Left cardiac atrium (tissue), 4 donors: ENCODE results near the gene EHMT1. TPM values are rescaled to one million over a fixed set of nuclear protein-coding genes. Genes with fewer than 3 reads are reported as not detected.
"Not testable (repeated sequence)": the region's sequence is repeated elsewhere in the genome, so short reads cannot be mapped to it uniquely, and the experiment has no call there.

Source experiments
- ATAC-seq, 2 donors: fragments of 200-7000 bp; cut with Tn5 transposase; one replicate each; pipeline ENCODE4 v1.9.1; 2020; ENCODE audit warnings: mild to moderate bottlenecking in 2 of 2, moderate library complexity in 2 of 2
- DNase-seq: peaks from one replicate; pipeline ENCODE4 v3.0.0-alpha.2; 2020
- intact Hi-C, 2 donors: fragments of 100-400 bp; cut with DNase I; formaldehyde crosslinking; loops; one replicate each; pipeline versions ENCODE4 v1.14.1 to v1.15.1; 2022 to 2023
- total RNA-seq, 2 donors: library from RNA; stranded (reverse); fragmentation: NEBNext Ultra II Directional; extraction: Animal tissue kit (Norgen Biotek cat#: 25700); gene quantifications; one replicate each; pipeline ENCODE4 v1.2.1, GENCODE V29; 2021
- donor health status: DM: no; HTN: yes; CAD: no.
- donor health status: DM: no; HTN: yes; CAD: no; lungs with severe emphysema.
- donor health status: DM: yes; HTN: yes; CAD: no.
- donor health status: Dilated cardiomyopathy.

Gene EHMT1
- total RNA-seq, 2 donors from 2014 or later = 31.9 to 38.1 TPM

DNA sequence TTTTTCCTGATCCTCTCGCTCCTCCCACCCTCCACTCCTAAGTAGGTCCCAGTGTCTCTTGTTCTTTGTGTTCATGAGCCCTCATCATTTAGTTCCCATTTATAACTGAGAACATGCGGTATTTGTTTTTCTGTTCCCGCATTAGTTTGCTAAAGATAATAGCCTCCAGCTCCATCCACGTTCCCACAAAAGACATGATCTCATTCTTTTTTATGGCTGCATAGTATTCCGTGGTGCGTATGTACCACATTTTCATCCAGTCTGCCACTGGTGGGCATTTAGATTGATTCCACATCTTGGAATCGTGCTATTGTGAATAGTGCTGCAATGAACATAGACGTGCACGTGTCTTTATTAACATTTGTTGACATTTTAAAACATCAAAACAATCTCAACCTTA is 224.6 kb downstream of the EHMT1 start:
- intact Hi-C loops = no loop called here
- ATAC-seq (no peak), DNase-seq (no peak)

DNA sequence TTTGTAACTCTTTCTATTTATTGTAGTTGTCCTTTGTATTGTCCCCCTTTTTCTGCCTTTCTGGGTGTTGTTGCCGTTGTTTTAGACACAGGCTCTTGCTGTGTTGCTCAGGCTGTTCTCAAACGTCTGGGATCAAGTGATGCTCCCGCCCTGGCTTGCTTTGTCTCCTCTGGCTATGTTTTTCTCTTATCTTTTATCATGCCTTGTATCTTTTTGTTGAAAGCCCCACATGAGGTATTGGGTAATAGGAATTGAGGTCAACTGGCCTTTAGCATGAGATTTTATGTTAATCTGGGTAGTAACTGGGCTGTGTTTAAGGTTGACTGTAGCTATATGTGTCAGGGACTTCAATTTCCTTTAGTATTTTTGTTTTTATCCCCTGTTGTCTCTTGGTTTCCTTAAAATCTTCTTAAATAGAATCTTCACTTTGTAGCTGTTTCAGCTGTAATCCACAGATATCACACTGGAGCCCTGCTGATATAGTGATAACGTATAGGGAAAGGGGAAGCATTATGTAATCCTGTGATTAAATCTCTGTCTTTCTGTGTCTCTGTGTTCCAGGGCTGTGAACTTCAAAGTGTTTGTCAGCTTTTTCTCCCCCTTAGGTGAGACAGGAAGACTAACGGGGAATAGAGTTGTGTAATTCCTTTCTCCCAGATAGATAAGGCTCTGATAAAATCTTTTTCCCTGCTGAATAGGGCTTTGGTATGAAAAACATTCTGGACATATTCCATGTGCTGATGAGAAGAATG is 232.9 kb downstream of the EHMT1 start:
- intact Hi-C loops = no loop called here
- ATAC-seq (no peak), DNase-seq (no peak)

DNA sequence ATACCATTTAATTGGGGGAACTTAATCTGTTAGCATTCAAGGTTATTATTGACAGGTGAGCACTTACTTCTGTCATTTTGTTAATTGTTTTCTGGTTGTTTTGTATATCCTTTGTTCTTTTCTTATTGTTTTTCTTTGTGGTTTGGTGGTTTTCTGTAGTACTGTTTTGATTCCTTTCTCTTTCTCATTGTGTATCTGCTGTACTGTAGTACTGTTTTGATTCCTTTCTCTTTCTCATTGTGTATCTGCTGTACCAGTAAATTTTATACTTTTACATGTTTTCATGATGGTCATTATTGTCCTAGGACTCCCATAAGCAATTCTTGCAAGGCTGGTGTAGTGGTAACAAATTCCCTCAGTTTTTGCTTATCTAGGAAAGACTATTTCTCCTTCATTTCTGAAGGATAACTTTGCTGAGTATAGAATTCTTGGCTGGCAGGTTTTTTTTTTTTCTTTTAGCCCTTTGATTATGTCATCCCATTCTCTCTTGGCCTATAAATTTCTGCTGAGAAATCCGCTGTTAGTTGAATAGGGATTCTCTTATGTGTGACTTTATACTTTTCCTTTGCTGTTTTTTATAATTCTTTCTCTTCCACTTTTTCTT is 234.7 kb downstream of the EHMT1 start:
- ATAC-seq = no peak
- intact Hi-C loops = no loop called here
- no peak for DNase-seq

DNA sequence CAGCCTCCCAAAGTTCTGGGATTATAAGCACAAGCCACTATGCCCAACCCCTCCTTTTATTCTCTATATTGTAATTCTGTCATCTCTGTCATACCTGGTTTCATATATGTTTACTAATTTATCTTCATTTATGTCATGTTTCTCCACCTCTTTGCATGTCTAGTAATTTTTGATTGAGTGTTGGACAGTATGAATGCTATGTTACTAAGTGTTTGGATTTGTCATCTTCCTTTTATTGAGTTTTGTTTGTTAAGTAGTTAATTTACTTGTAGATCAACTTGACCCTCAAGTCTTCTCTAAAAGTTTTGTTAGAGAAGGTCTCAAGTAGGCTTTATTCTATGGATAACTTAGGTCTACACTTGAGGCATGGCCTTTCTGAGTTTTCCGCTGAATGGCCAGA is 241.6 kb downstream of the EHMT1 start:
- intact Hi-C loops = no loop called here
- ATAC-seq (no peak), DNase-seq (no peak)

DNA sequence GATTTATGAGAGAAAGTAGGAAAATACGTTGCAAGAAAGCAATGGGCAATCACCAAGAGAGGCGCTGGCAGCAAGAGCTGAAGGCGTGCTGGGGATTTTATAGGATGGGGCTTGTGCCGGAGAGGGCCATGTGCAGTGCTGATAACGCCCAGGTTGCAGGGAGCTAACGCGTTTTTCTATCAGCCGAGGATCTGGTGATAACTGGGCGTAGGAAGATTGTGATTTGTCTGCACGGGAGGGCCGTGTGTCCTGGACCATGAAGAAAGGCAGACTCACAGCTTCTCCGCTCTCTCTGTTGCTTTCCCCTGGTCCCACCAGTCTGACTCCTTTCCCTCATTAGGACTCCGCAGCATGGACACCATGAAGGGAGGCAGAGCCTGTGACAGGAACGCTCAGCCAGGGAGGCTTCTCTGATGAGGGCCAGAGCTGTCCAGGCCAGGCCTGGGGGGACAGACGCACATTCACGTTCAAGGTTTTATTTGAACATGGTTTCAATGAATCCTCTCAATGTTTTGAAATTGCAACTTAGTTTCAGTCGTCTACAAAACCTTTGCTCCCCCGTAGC is 246.9 kb downstream of the EHMT1 start:
- intact Hi-C loops = no loop called here
- ATAC-seq (no peak), DNase-seq (no peak)

DNA sequence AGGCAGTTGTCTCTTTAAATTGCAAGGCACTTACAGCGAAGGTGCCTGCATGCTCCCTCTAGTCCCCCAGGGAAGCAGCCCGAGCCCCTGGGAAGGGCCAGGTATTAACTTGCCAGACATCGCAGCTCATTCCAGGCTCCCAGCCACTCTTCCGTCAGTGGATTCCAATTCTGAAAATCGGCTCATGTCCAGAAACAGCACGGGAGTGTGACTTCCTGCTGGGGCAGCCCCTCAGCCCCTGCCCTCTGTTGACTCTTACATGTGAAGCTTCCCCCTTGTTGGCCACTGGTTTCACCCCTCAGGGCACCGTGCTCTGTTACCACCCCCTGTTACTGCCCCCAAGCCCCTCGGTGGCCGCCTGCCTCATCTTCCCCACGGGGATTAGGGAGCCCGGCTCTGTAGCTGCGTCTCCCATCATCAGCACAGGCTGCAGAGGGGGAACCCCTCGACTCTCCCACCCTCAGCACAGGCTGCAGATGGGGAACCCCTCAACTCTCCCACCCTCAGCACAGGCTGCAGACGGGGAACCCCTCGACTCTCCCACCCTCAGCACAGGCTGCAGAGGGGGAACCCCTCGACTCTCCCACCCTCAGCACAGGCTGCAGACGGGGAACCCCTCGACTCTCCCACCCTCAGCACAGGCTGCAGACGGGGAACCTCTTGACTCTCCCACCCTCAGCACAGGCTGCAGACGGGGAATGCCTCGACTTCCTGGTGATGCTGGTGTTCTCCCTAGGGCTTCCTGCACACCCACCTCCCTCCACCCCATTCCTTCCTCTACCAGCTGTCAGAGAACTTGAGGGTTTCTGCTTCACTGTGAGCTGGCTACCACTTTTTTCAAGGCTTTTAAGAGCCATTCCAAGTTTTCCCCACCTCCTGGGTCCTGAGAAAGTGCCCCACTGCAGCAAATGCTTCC is 247.7 kb downstream of the EHMT1 start:
- no peak for ATAC-seq
- intact Hi-C loops = no loop called here
- DNase-seq = no peak

DNA sequence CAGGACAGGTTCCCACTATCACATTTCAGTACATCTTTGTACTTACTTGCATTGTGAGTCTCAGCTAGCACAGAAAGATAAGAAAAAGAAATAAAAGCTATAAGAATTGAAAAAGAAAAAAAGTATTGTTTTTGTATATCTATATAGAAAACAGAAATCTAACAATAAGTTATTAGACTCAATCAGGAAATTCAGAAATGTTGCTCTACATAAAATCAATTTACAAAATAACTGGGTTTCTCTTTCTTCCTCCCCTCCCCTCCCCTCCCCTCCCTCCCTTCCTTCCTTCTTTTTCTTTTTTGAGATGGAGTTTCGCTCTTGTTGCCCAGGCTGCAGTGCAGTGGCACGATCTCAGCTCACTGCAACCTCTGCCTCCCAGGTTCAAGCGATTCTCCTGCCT is 251.6 kb downstream of the EHMT1 start:
- DNase-seq (no peak), ATAC-seq (no peak)
- intact Hi-C loops = no loop called here

DNA sequence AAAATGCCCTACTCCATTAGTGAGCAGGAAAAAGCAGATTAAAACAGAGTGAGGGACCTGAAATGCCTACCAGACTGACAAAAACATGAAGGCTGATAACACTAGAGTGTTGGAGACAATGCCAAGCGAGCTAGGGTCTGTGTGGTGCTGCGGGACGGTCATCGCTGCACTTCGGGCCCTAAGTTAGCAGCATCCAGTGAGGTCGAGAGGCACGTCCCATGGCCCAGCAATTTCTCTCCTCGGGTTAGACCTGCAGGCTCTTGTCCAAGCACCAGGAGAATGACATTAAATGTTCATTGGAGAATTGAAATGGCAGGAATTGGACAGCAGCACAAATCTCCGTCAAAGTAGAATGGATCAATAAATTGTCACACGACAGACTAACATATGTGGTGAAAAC is 253.5 kb downstream of the EHMT1 start:
- DNase-seq = no peak
- ATAC-seq = no peak

DNA sequence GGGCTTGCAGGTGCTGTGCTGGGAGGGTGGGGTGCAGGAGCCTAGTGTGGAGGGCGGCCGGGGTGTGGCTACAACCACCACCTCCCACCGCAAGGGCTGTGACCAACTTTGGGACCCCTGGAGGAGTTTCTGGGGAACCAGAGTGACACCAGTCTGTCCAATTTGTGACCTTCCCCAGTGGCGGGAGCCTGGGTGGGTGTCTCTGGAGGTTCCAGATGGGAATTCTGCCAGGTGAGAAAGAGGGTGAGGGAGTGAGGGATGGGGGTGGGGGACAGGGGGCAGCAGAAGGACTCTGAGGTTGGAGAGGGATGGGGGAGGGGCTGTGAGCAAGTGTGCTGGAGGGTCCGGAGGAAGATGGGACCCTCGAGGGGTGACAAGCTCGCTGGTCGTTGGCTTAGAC is 254.6 kb downstream of the EHMT1 start:
- intact Hi-C loops = no loop called here
- DNase-seq (no peak), ATAC-seq (no peak)

More for the DNA sequence above, 253.5 kb downstream of the EHMT1 start:
- intact Hi-C loops = no loop called here

DNA sequence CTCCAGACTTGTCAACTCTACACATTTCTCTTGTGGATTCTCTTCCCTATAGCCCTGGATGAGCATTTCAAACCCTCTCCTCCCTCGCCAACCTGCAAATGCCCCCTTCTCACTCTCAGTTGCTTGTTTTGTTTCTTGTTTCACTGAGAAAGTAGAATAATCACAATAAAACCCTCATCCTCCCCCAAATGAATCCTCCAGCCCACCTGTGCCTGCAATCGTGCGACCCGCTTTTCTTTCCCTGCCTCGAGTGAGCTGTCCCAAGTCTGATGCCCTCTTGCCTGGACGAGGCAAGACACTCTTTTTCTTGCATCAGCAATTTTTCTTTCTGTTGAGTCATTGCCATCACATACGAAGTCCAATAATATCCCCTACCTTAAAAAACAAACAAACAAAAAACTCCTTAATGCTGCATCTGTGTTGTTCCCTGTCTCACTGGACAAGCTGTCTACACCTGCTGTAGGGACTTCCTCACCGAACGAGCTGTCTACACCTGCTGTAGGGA is 255.1 kb downstream of the EHMT1 start:
- intact Hi-C loops = no loop called here
- no peak for DNase-seq
- ATAC-seq = no peak

DNA sequence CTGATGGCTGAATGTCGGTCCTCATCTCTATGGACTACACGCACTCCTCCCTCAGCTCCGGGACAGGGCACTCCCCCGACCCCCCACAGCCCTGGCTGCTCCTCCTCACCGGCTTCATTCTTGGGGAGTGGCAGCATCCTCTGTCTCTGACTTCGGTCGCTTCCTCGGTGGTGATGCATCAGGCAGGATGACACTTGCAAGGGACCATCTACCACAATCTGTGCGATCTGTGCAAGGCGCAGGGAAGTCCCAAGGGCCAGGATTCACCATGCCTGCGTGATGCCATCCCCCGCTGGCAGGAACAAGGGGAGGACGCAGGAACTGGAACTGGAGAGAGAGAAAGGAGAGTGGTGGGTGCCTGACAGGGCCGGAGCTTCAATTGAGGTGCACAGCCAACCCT is 256.5 kb downstream of the EHMT1 start:
- intact Hi-C loops = no loop called here
- DNase-seq (no peak), ATAC-seq (no peak)

DNA sequence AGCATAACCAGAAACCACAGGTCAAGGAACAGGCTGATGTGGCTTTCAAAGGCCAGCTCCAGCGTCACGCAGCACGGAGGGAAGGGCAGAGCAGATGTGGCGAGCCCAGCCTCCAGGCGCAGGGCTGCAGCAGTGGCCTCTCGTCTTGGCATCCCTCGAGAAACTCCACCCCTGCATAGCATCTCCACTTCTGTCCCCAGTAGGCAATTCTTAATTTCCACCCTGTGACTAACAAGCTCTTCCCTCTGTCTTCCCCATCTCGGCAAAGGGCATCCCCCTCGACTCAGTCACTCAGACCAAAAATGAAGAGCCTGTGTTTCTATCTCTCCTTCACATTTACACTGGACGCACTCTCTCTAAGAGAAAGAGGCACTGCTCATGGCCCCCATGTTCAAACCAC is 257.0 kb downstream of the EHMT1 start:
- intact Hi-C loops = no loop called here
- ATAC-seq (no peak), DNase-seq (no peak)

DNA sequence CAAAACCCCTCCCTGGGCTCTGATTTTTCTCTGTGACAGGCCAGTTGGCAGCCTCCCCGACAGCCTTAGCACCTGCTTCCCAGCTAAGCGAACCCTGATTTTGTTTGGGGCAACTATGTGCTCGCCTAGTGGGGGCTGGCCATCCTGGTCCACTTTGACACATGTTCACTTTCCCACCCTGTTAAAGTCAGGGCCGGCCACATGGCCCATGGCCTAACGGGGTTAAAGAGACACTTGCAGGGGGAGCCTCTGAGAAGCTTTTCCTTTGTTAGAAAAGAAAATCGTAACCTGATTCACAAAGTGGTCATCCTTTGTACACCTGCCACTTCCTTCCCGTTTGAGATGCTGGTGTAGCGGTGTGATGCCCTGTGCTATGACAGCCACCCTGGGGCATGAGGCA is 257.5 kb downstream of the EHMT1 start:
- no peak for DNase-seq
- ATAC-seq = no peak
- intact Hi-C loops = no loop called here

DNA sequence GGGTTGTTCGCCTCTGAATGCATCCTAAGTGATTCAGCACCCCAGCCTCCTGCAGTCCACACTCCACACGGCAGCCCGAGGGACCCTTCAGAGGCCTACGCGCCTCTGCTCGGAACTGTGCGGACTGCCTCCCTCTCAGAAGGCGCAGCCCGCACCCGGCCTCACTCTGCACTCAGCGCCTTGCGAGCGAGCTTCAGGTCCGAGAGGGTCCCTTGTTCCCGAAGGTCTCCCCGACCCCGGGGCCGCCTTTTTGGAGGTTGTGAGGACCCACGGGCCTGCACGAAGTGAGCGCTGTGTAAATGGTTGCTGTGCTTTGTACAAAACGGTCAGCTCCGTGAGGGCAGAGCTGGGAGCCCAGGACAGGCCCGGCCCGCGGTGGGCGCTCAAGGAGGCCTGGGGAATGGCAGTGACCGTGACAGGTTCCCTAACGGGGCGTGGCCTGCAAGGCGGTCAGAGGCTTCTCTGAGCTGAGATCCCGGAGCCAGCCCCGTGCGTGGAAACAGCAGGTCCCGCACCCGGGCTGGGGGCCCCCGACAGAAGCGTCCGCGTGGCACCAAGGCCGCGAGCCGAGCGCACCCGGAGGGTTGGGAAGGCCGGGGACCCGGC is 258.1 kb downstream of the EHMT1 start:
- ATAC-seq = no peak
- intact Hi-C loops = no loop called here
- no peak for DNase-seq

DNA sequence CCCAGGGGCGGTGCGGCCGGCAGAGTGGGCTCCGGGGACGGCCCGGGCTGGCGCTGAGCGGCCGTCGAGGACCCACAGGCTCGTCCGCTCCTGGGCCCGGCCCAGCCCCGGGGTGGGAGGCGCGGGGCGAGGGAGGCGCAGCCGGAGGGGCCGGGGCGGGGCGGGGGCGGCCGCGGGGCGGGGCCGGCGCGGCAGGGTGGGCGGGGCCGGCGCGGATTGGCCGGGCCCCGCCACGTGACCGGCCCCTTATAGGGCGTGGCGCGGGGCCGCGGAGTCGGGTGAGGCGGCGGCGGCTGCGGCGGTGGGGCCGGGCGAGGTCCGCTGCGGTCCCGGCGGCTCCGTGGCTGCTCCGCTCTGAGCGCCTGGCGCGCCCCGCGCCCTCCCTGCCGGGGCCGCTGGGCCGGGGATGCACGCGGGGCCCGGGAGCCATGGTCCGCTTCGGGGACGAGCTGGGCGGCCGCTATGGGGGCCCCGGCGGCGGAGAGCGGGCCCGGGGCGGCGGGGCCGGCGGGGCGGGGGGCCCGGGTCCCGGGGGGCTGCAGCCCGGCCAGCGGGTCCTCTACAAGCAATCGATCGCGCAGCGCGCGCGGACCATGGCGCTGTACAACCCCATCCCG is 258.8 kb downstream of the EHMT1 start, which contains the start of gene CACNA1B:
CACNA1B (plus strand) TSS at position 277 of the 617 bp plus-strand sequence; CDS start at position 429, 152 bp downstream.
- DNase-seq, ATAC-seq, intact Hi-C loops: not testable (repeated sequence)

DNA sequence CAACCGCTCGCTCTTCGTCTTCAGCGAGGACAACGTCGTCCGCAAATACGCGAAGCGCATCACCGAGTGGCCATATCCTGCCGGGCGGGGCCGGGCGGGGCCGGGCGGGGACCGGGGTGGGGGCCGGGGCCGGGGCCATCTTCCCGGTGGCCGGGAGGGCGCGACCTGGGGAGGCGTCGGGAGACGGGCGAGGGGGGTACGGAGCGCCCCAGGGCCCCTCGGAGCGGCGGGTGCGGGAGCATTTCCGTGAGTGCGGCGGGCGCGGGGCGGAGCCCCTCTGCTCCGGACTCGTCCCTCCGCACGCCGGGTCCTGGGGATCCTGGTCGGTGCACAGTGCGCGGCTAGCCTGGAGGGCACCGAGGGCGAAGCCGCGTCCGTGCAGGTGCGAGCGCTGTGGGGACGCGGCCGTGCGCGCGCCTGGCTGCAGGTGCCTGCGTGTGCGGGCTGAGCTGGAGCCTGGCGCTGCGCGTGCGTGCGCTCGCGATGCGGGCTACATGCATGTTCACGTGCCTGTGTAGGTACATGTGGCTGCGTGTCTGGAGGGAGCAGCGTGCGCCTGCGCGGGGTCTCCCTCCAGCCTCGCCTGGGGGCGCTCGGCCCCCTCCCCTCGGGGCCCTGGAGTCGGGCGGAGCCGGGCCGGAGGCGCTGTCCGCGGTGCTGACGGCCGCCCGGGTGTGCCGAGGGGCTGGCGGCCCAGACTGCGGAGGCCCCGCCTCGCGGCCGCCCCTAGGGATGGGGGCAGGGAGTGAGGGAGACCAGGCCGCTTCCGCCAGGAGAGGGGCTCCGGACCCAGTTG is 259.5 kb downstream of the EHMT1 start:
- intact Hi-C loops = no loop called here
- DNase-seq = no peak
- ATAC-seq = peak; percentile 73 to 82

DNA sequence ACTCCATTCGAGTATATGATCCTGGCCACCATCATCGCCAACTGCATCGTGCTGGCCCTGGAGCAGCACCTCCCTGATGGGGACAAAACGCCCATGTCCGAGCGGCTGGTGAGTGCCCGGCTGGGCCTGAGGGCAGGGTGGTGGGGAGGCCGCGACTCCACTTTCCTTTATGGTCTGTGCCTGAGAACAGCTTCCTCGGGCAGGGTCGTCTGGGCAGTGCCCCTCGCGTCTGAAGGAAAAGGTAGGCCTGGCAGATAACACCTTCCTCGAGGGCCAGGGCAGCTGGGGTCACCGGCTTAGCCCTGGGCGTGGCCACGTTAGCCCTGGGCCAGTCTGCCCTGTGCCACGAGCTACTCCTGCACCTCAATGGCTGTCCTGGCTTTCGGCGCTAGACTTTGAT is 260.2 kb downstream of the EHMT1 start:
- ATAC-seq (no peak), DNase-seq (no peak)
- intact Hi-C loops = no loop called here

DNA sequence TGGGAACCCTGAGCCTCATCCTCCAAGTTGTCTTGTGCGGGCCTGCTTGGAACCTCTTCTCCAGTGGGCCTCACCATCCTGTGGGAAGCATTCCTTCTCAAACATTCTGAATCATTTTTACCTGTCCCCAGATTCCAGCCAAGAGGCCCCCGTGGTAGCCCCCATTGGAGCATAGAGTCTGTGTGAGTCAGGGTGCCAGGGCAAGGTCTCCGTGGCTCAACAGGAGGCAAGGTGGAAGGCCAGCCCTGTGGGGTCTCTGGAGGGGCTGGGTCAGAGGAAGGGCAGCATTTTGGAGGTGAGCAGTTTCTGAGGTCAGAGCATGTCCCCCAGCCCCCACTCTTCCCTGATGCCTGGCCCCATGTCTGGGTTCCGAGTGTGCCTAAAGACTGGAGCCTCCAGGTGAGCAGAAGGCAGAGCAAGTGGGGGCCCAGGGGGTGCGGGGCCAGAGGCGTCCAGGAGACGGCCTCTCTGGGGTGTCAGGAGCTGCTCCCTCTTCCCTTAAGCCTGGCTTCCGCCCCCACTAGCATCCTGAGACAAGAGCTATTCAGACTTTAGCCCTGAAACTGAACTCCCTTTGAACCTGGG is 260.9 kb downstream of the EHMT1 start:
- intact Hi-C loops = no loop called here
- no peak for ATAC-seq
- no peak for DNase-seq
